T-helper 2 cell treated with Interferon-gamma antibody and Interleukin-4, amounts not matched to agents 100 ng/mL and 5 ng/mL, for 36 hours (primary cell): ENCODE measurements around the gene CSTF3. TPM values are rescaled to one million over a fixed set of nuclear protein-coding genes. Genes with fewer than 3 reads are reported as not detected.
"Not testable (repeated sequence)": the region's sequence is repeated elsewhere in the genome, so short reads cannot be mapped to it uniquely, and the experiment has no call there.

Source experiments
- intact Hi-C: fragments of 100-400 bp; cut with micrococcal nuclease; formaldehyde crosslinking; loops from one replicate; pipeline ENCODE4 v1.15.1; 2023
- total RNA-seq: library from RNA; stranded (reverse); gene quantifications from 2 replicates; pipeline ENCODE4 v1.2.3, GENCODE V29; 2022

Gene CSTF3
- total RNA-seq, 1 donor from 2014 or later = 28.5 TPM

DNA sequence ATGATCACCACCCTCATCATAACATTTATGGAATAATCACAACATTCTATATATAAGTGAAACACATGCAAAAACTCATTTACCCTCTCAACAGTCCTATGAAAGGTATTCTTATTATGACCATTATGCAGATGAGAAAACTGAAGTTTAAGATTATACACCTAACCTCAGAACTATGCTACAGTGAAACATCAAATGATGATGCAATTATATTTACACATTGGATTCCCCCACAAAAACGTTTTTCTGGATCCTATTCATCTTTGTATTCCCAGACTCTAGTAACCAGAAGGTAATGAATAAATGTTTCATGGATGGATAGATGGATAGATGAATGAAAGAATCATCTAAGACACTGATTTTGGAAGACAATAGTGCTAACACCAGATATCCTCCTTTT lies 67.1 kb downstream of the CSTF3 start:
- intact Hi-C loops = no loop called here

DNA sequence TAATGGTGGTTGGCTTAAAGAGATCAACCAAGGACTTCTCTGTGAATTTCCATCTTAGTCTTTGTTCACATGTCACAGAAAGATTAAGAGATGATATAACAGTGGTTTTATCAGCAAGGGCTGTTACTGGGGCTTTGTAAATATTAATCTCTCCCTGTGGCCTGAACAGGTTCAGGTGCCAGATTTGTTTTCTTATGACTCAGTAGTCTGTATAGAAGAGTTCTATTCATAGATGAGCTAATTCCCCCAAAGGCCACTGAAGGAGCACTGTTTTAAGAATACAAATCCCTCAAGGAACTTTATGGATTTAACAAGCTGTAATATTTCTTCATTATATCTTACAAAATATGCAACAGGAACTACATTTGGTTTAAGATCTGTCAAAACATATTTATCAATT lies 71.5 kb downstream of the CSTF3 start:
- intact Hi-C loops = no loop called here

- intact Hi-C loops = no loop called here
Measured at GRCh38 chr11:33086017-33086416, 75.3 kb downstream of the CSTF3 start.

DNA sequence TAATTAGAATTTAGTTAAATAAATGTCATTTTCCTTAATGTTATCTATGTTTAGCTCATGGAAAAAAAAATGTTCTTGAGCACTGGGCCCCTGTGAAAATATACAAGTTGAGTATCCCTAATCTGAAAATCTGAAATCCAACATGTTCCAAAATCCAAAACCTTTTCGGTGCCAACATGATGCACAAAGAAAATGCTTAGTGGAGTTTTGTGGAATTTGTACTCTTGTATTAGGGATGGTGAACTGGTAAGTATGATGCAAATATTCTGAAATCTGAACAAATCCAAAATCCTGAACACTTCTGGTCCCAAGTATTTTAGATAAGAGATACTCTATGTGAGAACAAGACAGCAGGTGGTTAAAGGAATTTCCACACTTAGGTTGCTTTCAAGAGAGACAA lies 77.4 kb downstream of the CSTF3 start:
- intact Hi-C loops = no loop called here

- intact Hi-C loops = no loop called here
Measured at GRCh38 chr11:33072465-33072864, 88.8 kb downstream of the CSTF3 start.

GRCh38 chr11:33068611-33069340 lies 92.5 kb downstream of the CSTF3 start:
- intact Hi-C loops = loop anchor here (10.0 kb wide), 1 partner anchor 54 kb away; the partner anchor contains the start of gene DEPDC7

DNA sequence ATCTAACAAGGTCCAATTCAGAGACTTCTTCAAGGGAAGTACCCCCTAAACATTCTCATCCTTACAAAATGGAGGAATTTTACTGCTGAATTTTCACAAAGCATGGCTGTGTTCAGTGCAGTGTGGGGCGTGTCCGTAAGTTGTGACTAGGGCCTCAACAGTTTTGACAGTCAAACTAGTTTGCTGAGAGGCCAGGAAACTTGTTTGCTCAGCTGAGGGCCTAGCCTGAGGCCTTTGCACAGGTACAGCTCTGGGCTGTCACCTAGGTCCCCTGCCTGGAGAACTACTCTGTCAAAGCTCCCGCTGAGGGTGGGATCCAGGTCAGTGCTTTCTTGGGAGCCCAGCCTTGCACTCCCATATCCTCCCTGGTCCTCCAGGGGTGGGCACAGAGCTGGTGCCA lies 94.0 kb downstream of the CSTF3 start:
- intact Hi-C loops = loop anchor here (10.0 kb wide), 1 partner anchor 52 kb away; the partner anchor contains the start of gene DEPDC7

GRCh38 chr11:33065445-33066178 lies 95.7 kb downstream of the CSTF3 start:
- intact Hi-C loops = loop anchor here (1.0 to 10.0 kb wide), 6 partner anchors 25 to 257 kb away; partner anchors contain the start of genes DEPDC7 and QSER1

DNA sequence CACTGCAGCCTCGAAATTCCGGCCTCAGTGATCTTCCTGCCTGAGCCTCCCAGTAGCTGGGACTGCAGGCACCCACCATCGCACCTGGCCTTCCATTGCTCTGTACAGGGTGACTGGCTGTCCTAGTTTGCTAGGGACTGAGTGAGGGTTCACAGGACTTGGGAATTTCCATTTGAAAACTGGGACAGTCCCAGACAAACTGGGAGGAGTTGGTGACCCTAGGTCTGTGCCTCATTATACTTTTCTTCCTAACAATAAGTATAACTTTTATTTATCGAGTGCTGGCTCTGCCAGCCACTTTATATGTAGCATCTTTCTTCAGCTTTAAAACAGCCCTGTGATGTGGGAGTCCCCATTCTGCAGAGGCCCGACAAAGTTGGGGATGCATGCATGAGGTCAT lies 96.4 kb downstream of the CSTF3 start:
- intact Hi-C loops = loop anchor here (1.0 to 10.0 kb wide), 6 partner anchors 25 to 256 kb away; partner anchors contain the start of genes DEPDC7 and QSER1

DNA sequence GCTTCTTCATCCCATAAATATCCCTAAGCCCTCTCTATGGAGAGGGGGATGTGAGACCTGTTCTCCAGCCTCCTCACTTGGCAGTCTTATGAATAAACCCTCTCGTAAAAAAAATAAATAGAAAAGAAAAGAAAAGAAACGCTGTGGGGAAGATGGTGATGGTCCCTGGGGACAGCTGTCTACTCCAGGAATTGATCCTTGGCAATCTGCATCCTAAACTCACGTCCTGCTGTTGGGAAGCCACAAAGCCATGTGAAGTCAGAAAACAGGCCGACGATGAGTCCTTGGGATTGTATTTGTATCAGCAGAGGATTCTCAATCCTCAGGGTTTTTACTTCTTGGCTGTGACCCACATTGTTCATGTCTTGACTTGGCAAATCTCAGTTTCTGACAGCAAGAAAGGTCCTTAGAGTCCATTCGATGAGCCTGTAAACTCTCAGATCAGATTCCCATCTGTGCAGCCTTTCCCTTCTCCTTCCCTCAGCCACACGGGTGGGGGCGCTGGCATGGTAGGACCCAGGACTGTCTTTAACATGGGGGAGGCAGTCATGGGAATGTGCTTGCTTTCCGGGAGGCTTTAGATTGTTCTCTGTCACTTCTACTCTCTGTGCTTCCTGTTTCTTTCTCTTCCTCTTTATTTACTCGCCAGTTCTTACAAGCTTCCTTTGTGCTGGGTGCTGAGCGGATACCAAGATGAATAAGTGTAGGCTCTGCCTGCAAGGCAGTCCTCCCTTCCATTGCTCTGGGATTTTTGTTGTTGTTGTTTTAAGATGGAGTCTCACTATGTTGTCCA lies 97.1 kb downstream of the CSTF3 start:
- intact Hi-C loops = loop anchor here (2.0 to 10.0 kb wide), 3 partner anchors 49 to 255 kb away; partner anchors contain the start of genes DEPDC7 and QSER1

DNA sequence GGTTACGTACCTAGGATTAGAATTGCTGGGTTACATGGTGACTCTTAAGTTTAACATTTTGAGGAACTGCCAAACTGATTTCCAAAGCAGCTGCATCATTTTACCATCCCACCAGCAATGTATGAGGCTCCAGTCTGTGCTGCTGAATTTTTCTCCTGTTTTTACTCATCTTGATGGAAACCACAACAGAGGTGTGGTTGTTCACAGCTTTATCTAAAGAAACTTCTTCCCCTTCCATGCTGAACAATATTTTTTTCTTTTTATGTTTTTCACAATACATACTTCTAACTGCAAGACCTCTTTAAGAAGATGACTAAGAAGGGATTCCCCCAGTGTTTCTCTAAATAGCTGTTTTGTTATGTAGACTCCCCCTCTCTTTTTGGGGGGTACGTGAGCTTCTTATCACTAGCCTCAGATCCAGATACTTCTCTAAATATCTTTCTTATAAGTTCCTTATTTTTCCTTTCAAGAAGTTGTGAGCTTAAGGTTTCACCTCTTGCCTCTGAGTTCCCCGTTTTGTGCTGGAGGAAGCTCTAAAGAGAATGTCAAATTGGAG lies 97.9 kb downstream of the CSTF3 start:
- intact Hi-C loops = loop anchor here (10.0 kb wide), 1 partner anchor 49 kb away; the partner anchor contains the start of gene DEPDC7

DNA sequence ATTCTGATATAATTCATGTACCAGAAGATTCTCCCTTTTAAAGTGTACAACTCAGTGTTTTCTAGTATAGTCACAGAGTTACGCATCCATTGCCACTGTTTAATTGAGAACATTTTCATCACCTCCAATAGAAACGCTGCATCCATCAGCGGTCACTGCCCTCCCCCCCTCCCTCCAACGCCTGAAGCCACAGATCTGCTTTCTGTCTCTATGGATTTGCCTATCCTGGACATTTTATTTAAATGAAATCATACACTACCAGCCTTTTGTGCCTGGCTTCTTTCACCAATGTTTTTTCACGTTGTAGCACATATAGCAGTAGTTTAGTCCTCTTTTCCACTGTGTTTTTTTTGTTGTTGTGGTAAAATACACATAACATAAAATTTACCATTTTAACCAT lies 99.1 kb downstream of the CSTF3 start:
- intact Hi-C loops = loop anchor here (10.0 kb wide), 1 partner anchor 47 kb away; the partner anchor contains the start of gene DEPDC7

GRCh38 chr11:33060271-33060670 lies 101.0 kb downstream of the CSTF3 start:
- intact Hi-C loops = loop anchor here (10.0 kb wide), 1 partner anchor 45 kb away; the partner anchor contains the start of gene DEPDC7

DNA sequence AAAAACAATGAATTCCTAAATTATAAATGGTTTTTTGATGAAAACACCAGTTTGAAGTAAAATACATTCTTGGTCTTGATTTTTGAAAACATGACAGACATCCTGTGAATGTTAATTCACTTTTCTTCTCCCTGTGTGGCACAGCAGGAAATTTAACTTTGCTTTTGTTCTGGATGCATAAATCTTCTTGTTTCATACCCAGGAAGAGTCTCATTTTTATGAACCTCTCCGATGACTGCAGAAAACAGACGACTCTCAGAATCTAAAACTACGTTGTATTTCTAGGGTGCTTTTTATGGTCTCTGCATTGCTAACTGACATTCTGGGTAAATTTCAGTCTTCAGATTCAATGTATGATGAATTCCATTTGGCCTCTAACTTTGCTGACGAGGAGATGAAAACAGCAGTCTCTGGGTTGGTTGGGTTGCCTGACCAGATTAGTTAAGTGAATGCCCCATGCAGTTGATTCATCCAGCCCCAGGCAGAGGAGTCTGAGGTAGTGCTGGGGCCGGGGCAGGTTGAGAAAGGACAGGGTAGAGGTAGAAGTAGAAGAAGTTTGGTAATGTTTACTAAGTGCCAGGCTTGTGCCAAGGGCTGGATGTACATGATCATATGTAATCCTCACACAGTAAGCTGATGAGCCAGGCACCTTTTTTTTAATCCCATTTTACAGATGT lies 101.8 kb downstream of the CSTF3 start:
- intact Hi-C loops = loop anchor here (10.0 kb wide), 1 partner anchor 45 kb away; the partner anchor contains the start of gene DEPDC7

- intact Hi-C loops = no loop called here
Measured at GRCh38 chr11:33057284-33057683, 104.0 kb downstream of the CSTF3 start.

DNA sequence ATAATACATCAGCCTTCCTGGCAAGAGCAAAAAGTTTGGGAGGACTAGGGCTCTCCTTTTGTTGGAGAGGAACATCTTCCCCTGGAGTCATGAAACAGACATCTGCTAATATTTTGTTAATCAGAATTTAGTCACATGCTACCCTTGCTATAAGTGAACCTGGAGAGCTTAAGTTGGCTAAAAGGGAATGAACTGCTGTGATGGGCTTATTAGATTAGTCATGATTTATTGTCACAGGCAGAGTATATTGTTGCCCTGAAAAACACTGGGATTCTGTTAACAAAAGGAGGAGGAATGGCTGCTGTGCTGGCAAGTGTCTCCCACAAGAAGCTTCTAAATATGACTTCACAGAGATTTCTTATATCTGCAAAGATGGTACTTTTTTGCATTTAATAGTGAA lies 105.9 kb downstream of the CSTF3 start:
- intact Hi-C loops = no loop called here

GRCh38 chr11:33052231-33052630 lies 109.0 kb downstream of the CSTF3 start:
- intact Hi-C loops = no loop called here

DNA sequence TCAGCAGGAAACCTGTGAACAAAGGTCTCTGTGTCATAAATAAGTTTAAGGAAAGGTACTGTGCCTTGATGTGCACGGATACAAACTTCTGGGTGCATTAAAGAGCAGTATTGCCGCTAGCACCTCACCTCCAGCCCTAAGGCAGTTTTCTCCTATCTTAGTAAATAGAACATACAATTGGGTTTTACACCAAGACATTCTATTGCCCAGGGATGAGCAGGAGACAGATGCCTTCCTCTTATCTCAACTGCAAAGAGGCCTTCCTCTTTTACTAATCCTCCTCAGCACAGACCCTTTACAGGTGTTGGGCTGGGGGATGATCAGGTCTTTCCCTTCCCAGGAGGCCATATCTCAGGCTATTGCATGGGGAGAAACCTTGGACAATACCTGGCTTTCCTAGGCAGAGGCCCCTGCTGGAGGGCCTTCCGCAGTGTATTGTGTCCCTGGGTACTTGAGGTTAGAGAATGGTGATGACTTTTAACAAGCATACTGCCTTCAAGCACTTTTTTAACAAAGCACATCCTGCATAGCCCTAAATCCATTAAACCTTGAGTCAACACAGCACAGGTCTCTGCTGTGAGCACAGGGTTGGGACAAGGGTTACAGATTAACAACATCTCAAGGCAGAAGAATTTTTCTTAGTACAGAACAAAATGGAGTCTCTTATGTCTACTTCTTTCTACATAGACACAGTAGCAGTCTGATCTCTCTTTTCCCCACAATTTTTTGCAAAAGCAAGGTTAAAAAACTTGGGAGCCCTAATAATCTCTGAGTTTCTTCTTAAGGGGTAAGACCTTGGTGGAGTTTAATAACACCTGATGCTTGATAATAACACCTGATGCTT lies 111.5 kb downstream of the CSTF3 start:
- intact Hi-C loops = not testable (repeated sequence)

DNA sequence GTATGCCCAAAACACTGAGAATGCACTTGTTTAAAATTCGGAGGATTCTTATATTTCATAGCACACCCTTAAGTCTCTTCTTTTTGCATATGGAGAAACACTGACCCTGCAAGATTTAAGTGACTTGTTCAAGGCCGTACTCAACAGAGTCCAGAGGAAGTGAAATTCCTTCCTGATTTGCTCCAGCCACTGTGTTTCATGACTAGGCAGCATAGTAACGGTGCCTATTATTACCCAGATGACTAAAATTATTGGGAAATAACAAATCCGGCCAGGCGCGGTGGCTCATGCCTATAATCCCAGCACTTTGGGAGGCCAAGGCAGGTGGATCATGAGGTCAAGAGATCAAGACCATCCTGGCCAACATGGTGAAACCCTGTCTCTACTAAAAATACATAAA lies 112.6 kb downstream of the CSTF3 start:
- intact Hi-C loops = not testable (repeated sequence)
